Iris pigment epithelial cell (primary cell): Measurements from ENCODE around the gene KLC1.
"Not testable (repeated sequence)": the region's sequence is repeated elsewhere in the genome, so short reads cannot be mapped to it uniquely, and the experiment has no call there.

Source experiments
- DNase-seq: peaks from one replicate; pipeline ENCODE4 v3.0.0-alpha.2; 2011; ENCODE audit warnings: low read depth

KLC1 gene

DNA sequence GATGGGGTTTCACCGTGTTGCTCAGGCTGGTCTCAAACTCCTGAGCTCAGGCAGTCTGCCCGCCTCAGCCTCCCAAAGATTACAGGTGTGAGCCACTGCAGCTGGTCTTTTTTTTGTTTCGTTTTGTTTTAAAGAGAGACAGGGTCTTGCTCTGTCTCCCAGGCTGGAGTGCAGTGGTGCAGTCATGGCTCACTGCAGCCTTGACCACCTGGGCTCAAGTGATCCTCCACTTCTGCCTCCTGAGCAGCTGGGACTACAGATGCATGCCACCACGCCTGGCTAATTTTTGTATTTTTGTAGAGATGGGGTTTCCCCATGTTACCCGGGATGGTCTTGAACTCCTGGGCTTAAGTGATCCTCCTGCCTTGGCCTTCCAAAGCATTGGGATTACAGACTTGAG is 62.6 kb downstream of the KLC1 start:
- DNase-seq: not testable (repeated sequence)

DNA sequence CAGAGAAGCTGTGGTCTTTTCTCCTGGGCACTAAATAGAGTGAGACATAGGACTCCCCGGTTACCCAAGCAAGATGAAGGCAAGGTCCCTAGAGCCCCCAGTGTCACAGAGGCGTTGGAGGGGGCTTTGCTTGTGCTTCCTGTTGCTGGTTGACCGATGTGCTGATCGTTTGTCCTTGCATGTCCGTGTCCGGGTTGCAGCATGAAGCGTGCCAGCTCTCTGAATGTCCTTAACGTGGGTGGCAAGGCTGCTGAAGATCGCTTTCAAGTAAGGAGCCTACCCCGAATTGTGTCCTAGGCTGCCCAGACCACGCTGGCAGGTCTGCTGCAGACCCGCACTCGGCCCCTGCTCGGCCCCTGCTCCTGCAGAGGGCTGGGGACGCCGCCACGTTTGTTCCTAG is 63.1 kb downstream of the KLC1 start:
- DNase-seq: no peak

DNA sequence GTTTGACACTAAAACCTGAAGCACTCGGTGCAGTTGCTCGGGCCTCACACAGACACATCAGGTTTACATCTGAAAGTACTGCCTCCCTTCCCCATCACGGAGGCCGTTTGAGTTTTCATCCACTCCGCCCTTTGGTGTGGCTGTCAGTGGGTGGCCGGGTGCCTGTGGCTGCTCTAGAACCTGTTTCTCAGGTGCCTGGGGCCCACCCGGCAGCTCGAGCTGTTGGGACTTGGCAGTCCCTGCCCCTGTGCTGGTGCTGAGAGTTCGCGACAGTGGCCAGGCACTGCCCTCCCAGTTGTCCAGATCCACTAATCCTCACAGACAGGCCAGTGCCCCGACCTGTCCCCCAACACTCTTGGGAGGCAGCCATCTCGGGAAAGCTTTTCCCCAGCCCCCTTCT is 63.9 kb downstream of the KLC1 start:
- DNase-seq: no peak

DNA sequence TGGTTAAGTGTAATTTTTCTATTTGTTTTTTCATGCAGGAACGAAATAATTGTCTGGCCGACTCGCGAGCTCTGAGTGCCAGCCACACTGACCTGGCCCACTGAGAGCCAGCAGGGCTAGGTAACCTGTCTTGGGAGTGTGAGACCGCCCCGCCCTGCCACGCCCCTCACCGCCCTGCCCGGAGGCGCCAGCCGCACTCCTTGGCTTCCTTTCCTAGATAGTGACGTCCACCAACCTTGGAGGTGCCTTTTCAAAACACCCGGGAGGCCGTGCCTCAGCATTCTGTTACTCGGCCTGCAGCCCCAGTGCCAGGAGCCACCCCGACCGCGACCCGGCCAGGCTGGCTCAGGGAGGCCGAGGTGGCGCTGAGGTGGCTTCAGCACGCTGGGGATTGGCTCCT is 64.5 kb downstream of the KLC1 start:
- no peak for DNase-seq

DNA sequence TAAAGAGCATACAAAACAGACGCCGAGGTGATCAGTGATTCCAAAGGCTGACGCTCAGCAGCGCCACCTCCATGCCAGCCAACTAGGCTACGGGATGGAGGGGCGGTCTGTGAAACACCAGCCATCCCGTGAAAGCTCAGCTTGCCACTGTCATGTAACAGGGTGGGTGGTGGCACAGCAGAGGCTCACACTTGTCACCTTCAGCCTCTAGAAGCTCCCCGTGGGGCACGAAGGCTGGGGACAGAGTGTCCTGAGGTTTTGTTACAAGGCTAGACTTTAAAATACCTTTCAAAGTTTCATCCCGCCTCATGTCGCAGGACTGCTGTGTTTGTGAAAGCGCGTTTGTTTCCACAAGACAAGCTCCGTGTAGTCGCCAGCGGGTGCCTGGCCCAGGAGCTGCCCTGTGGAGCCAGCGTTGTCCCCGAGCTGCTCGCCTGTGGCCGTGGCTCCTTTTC is 65.6 kb downstream of the KLC1 start:
- no peak for DNase-seq

DNA sequence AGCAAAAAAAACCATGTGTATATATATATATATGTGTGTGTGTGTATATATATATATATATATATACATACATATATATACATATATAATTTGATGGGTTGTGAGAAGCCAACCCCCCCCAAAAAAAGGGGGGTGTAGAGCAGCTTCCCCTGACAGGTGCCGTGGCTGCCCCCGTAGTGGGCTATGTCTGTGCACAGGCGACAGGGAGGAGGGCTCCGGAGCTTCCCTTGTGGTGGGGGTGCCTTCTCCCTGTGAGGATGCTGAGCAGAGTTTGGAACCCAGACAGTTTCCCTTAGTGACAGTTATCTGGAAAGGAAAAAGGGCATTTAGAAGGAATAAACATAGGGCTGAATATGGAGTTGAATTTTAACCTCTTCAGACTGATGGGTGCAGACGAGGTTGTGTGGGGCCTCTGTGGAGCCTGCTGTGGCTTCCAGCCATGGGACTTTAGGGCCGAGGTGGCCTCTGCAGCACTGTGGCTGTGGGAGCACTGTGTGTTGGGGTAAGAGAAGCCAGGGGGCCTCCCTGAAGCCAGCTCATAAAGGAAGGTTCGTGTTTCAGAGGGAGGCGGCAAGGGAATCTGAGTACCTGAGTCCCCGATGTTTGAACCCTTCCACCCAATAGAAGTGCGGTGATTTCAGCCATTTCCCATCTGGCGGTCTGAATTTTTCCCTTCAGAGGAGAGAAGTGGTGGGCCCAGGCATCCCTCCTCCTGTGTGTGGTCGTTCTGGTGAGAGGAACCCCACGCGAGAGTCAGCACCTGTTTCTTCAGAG is 66.5 kb downstream of the KLC1 start:
- DNase-seq: no peak

DNA sequence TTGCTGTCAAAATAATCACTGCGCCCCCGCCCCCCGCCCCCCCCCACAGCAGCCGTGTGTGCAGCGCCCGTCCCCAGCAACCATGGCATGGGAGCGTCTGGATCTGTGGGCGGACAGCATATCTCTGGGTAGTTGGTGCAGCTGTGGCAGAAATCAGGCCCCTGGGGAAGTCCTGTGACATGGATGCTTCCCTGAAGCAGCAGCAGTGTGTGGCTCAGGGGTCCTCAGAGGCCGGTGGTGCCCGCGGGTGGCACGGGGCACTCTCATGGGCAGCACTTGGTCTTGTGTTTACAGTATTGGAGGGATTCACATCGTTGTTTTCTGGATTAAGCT is 67.0 kb downstream of the KLC1 start:
- no peak for DNase-seq

DNA sequence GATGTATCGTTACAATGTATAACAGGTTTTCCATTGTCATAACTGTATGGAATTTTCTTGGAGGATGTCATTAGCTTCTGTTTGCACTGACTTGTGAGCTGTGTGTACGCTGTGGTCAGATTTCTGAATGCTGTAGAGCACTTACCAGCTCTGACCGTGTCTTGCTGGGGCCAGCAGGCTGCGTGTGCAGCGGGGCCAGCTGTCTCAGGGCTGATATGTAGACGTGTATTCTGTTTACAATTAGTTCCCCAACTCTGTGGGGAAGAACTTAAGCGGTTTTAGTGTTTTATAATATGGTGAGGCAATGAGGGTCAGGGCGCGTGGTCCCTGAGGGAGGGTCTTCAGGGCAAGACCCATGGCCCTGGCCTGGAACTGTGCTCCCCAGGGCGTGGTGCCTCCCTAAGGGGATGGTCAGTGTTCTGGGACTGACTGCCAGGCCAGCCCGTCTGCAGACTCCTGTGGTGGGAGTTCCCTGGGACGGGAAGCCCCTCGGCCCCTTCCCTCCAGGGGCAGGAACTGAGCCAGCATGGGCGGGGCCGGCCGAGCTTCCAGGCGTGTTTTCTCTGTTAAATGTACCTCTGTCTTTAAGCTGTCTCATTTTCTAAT is 67.6 kb downstream of the KLC1 start:
- DNase-seq: peak; percentile 81

DNA sequence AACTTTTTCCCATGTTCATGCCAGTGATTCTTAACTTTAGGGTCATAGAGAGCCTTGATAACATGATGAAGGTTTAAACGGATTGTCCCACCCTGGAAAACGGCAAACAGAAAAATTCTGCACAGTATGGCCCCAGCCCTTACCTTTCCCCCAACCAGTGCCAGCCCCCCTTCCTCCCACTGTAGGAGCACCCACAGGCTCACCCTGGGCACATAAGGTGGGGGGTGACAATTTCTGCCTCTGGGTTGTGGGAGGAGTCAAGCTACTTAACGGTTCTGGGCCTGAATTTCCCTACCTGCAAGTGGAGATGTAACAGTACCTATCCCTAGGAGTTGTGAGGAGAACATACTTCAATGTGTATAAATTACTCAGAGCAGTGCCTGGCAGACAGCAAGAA is 68.2 kb downstream of the KLC1 start:
- no peak for DNase-seq

DNA sequence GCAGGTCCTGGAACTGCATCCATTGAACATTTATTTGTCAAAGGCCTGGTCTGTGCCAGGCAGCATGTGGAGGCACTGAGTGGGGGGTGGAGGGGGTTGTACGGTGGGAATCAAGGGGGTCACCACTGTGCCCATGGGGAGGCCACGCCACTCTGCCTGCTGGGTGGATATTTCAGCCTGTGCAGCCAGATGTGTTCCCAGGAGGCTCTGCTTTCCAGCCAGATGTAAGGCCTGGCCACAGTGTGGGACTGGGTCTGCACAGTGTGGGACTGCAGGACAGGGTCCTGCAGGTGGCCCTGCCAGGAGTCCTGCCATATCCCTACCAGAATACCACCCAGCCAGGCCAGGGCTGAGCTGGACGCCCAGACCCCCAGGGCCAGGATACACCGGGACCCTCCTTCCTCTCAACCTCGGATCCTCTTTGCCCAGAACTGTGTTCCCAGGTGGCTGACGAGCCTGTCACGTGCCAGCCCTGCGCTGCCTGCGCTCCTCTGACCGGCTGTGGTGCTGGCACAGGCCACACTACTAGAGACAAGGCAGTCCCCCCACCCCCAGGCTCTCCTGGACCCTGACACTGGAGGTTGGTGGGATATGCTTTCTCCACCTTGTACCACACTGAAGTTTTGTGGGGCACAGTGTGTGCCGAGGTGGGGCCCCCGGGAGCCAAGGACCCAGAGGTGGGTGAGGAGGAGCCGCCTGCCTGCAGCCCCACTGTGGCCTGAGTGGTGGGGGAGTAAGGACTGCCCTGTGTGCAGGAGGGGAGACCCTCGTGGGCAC is 68.8 kb downstream of the KLC1 start:
- DNase-seq: no peak

DNA sequence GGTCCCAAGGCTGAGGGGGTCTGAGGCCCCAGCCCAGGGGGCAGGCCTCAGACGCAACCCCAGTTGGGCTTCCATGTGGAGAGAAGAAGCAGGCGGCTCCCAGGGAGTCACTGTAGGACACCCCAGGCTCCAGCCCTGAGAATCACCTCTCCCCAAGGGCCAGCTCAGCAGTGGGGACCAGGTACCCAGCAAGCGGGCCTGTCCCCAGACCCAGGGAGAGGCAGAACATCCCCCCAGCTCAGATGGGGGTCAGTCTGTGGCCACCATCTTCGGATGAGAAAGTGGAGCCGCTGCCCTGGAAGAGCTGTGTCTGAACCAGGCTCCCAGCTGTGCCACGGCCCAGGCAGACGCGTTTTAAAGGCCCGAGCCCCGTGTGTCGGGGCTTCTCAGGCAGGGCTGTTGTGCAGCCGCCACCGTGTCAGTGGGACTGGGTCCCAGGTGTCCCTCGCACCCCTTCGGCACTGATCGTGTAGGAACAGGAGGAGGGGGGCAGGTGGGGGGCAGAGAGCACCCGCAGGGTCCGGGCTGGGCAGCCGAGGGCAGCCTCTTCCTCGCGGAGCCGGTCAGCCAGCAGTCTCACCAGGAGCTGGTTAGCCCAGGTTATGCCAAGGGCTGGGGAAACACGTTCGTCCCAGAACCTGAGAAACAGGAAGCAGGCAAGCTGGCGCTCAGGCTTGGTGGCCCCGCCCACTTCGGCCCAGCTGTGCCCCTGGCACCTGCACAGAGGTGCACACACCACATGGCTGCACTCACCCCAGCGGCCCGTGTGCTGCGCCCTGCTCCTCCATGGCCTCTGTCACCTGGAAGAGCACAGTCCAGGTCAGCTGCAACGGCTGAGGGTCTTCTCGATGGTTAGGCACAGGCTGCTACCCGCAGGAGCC is 69.6 kb downstream of the KLC1 start:
- DNase-seq: no peak

DNA sequence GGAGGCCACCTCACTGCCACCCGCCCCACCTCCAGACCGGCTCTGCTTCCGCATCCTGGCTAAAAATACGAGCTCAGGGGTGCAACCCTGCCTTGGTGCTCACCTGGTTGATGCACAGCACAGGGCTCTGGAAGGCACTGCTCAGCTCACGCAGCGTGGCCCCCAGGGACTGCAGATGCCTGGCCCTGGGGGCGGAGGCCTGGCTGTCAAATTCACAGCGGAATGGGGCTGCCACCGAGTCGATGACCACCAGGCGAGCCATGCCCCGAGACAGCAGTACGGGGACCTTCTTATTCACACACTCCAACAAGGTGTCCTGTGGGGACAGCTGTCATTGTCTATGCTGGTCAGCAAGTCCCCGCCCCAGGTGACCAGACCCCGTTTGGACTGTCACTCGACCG is 70.2 kb downstream of the KLC1 start:
- no peak for DNase-seq

DNA sequence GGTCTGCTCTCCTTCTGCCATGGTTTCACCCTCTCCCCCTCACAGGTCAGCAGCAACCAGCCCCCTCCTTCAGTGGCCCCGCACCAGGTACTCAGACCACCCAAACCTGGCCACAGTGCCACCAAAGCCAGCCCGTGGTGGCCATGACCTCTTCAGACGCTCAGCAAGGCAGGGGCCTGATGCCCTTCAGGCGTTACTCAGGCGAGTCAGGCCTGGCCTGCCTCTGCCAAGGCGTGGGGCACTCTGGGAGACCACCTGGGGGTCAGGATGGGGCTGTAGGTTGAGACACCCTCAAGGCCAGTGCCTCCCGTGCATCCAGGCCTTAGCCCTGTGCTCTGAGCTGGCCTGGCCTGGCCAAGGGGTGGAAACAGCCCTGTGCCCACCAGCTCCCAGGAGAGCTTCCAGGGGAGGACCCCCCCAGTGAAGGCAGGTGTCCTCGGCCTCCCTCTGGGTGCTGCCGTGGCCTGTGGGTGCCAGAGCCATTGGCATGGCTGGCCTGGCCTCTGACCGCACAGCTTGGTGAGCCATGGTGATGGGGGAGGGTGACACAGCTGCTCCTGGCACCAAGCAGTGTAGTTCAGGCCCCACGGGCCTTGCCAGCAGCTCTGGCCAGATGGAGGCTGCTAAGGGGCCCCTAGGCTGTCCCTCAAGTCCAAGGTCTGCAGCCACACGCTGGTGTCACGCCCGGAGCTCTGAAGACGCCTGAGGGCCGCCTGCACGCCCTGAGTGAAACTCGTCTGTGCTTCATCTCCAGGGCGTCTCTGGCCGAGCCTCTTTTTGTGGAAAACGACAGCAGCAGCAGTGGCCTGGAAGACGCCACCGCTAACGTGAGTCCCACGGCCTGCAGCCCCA is 71.1 kb downstream of the KLC1 start:
- DNase-seq: no peak

DNA sequence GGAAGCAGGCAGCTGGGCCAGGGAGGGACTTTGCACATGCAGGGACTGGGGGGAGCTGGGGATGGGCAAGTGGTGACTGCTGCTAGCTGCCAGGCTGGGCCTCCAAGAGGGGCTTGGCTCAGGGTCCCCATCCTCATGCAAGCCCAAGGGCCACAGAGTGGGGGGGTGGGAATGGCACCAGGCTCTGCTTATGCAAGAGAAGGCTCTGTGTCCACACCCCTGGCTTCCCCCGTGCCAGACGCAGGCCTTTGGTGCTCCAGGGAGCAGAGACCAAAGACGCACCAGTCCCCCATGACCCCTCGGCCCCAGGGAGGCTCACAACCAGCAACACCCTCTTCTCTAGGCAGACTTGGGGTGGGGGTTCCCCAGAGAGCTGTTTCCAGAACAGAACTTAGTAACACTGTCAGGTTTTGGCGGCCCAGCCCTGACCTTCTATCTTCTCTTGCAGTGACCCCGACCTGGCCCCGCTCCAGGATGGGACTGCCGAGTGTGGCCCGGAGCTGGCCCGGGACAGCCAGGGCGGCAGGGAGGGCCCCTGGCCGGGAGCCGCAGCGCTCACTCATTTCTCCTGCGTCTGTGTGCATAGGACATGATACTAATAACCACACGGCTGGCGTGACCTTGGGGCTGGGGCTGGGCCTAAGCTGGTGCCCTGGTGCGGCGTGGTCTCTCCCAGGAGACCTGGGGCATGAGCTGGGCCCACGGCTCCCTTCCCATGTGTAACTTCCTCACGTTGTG is 71.9 kb downstream of the KLC1 start:
- no peak for DNase-seq

DNA sequence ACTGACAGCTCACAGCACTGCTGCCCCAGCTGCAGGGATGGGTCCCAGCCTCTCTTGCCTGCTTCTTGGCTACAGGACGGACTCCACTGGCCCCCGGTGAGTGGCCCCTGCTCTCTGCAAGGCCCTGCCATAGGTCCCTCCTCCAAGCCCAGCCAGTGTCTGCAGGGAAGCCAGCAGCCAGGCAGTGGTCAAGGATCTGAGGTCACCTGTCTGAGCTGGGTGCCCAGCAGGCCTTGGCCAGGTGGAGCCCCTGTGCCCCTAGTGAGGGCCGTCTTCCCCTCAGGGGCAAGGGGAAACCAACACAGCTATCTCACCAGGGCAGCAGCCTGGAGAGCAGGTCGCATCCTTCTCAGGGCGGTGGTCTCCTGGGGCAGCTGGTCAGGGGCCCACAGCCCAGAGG is 73.1 kb downstream of the KLC1 start:
- no peak for DNase-seq

DNA sequence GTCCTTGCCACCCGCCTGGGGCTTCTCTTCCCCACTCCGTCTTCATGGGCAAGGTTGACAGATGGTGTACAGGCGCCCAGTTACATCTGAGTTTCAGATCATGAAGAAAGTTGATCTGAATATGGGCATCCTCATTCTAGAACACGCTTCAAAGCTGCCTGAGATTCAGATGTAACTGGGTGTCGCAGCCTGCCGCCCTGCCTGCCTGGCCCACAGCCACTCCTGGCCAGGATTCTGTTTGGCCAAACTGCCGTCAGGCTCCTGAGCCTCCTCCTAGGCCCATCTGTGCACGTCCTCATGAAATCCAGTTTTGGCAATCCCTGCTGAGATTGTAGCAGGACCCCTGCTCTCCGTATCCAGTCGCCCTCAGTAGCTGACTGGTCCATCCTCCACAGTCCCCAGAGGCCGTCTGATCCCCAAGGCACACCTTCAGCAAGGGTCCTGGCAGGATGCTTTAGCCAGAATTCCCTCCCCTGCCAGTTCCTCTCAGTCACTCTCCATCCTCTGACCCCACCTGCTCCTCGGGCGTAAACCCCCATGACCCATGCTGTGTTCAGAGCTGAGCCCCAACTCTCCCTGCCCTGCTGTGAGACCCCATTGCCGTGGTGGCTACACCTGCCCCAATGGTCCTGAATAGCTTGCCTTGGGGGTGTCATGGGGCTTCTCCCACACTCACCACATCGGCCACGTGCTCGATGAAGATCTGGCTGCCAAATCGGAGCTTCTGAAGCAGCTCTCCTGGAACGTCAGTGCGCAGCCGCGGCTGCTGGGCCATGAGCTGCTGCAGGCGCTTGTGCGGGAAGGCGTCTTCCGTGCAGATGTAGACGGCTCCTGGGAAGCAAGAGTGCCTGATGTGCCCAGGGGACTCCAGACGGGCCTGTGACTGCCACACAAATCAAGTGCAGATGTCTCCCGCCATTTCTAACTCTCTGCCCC is 73.8 kb downstream of the KLC1 start:
- no peak for DNase-seq

DNA sequence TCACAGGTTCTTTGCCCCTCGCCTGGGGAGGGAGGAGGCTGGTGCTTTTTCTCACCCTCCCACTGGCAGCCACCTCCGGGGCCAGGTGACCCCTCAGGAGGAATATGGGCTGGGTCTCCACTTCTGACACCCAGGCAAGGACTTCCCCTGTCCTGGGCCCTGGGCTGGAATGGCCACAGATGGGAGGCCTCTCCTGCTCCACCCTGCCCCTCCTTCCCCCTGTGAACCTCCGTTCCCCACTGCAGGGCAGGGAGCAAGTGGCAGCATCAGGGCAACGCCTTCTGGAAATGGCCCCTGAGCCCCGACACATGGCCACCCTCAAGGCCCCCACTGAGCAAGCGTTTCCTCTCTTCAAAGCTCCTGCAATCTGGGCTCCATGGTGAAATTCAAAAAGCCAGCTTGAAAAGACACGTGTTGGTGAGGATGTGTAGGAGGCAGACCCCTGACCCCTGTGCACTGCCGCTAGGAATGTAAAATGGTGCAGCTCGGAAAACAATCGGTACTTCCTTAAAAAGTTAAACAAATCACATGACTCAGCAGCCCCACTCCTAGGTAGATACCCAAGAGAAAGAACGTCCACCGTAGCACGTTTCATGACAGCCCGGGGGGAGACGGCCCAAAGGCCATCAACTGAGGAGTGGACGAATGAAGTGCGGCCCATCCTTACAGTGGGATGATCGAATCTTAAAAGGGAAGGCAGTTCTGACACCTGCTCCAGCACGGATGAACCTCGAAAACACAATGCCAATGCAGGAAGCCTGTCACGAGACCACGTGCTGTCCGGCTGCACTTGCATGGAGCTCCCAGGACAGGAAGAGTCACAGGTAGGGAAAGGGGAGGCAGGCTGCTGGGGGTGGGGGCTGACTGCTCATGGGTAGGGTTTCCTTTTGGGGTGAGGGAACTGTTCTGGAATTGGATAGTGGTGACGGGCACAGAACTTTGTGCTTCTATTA is 74.7 kb downstream of the KLC1 start:
- no peak for DNase-seq

DNA sequence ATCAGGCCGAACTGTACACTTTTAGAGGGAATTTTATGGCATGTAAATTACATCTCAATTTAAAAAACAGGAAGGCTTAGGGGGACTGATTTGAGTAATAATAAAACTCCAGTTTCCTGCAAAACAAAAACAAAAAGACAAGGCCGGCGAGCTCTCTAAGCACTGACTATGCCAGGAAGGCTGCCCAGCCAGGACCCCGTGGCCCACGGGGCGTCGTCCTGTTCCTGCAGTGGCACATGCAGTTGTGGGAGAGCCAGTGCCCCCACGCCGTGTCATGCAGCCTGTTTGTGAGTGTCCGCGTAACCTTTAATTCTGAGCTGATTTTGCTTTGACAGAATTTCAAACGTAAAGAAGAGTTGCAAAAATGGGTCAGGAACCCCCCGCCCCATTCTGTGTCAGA is 75.7 kb downstream of the KLC1 start:
- DNase-seq: no peak
